Fibroblast of mammary gland (primary cell): ENCODE results near the gene PINLYP.

Source experiments
- DNase-seq: peaks from one replicate; pipeline ENCODE4 v3.0.0-alpha.2; 2010; ENCODE audit warnings: low read depth
- H3K4me3 ChIP-seq: 2 replicates; pipeline ENCODE4 v1.5.1; 2011; ENCODE audit warnings: low read depth, mild to moderate bottlenecking, low read length, moderate library complexity; ENCODE audit not compliant: control insufficient read depth
- TF ChIP-seq, protein P1 (sequence below): conservative IDR thresholded peaks from 2 replicates; pipeline ENCODE4 v1.5.1; 2011; ENCODE audit warnings: low read depth, low read length, inconsistent platforms; ENCODE audit not compliant: control insufficient read depth, insufficient read depth

The PINLYP gene

DNA sequence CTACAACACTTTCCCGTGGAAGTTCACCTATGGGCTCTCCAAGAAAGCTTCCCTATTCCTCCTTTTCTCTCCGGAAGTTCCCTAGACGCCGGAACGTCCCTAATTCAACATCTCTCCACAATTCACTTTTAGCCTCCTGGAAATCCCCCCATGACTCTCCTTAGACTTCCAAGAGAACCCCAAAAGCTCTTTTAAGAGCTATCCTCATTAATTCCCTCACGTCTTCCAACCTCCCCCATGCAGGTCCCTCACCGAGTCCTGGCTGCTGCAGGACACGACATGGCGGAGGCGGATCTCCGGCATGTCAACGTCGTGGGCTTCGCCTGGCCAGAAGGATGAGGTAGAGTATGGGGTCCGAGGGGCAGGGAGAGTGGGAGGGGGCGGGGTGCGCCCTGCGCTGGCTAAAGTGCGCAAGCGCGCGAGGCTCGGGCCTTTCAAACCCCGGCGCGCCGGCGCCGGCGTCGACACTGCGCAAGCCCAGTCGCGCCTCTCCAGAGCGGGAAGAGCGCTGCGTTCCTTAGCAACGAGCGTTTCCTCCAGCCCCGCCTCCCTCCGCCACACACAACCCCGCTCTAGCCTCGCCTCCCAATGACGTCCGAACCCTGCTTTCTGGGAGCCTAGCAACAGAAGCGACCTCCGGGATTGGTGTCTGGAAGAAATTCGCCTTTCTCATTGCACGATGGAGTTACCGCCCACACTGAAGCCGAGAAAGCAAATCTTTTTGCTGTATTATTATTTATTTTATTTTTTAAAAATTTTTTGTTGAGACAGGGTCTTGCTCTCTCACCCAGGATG lies at the start of gene PINLYP, which contains the start of gene XRCC1:
PINLYP (plus strand) TSS at position 646 of the 795 bp plus-strand sequence. CDS start 1,391 bp downstream, outside the sequence.
XRCC1 (minus strand) TSS at position 372 of the 795 bp plus-strand sequence; CDS start at position 303, 69 bp downstream.
- H3K4me3 ChIP-seq = peak within 1 kb of the TSS; percentile 97
- DNase-seq = peak; percentile 98
- TF ChIP-seq, protein P1, sequence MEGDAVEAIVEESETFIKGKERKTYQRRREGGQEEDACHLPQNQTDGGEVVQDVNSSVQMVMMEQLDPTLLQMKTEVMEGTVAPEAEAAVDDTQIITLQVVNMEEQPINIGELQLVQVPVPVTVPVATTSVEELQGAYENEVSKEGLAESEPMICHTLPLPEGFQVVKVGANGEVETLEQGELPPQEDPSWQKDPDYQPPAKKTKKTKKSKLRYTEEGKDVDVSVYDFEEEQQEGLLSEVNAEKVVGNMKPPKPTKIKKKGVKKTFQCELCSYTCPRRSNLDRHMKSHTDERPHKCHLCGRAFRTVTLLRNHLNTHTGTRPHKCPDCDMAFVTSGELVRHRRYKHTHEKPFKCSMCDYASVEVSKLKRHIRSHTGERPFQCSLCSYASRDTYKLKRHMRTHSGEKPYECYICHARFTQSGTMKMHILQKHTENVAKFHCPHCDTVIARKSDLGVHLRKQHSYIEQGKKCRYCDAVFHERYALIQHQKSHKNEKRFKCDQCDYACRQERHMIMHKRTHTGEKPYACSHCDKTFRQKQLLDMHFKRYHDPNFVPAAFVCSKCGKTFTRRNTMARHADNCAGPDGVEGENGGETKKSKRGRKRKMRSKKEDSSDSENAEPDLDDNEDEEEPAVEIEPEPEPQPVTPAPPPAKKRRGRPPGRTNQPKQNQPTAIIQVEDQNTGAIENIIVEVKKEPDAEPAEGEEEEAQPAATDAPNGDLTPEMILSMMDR = no peak

DNA sequence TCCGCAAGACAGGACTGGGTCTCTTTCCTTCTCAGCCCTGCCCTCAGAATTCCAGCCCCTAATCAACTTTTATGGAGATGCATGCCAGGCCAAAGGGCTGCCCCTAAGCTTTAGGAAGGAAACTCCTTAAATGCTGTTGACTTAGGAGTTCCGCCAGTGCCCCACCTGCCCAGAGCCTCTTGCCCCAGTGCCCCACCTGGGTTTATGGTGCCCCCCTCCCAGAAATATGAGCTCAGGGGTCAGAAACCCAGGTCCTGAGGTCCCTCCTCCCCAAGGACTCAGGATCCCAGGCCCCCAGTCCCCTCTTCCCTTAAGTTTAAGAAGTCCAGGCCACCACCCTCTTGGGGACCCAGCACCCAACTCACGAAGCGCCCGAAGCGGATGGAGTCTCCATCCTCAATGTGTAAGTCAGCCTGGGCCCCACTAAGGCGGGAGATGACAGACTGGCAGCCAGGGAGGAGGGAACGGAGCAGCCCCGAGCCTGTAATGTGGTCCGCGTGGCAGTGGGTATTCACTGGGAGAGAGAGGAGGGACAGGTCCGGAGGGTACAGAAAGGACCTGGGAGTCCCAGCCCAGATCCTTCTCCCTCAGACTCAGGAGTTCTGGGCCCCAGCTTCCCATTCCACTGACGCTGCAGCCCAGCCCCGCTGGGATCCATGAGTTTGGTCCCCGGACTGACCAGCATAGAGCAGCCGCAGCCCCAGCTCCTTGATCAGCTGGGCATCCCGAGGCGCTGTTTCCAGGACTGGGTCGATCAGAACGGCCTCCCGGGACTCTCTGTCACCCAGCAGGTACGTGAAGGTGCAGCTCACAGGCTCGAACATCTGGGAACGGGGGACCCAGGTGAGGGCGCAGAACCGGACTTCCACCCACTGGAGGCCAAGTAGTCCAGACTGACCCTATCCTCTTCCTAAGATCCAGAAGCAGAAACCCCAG lies 49.5 kb upstream of the PINLYP start:
- no peak for DNase-seq
- TF ChIP-seq, protein P1 = no peak

DNA sequence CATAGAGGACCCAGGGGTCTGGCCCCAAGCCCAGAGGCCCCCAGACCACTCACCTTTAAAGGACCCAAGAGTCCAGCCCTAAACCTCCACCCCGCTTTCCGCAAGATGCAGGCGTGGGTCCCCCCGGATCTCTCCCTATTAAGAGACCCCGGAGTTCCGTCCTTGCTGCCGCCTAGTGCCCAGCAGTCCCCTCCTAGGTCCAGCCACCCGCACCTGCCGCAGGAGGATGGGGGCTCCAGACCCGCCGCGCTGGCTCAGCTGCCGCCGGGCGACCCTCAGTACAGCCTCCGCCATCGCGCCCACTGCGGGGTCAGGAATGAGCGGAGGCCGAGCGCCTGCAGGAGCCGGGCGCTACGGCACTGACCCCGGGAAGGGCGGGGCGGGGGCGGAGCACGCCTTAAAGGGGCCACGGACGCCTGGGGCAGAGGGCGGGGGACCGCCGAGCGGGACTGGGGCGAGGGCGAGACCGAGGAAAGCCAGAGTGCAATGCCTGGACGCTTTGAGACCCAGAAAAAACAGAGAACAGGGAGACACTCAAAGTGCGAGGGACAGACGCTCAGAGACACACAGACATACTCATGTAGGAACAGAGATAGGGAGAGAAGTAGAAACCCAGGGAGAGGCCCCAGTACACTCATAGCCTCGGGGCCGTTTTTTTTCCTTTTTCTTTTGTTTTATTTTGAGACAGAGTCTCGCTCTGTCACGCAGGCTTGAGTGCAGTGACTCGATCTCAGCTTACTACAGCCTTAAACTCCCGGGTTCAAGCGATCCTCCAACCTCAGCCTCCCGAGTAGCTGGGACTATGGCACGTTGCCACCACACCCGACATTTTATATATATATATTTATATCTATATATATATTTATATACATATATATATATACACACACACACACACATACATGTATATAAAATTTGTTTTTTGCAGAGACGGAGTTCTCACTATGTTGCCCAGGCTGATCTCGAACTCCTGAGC lies 48.4 kb upstream of the PINLYP start, which contains the start of gene ETHE1:
ETHE1 (minus strand) TSS at position 318 of the 976 bp plus-strand sequence; CDS start at position 294, 24 bp downstream.
- peak within 1 kb of the TSS; percentile 85 for H3K4me3 ChIP-seq
- DNase-seq = peak; percentile 31
- TF ChIP-seq, protein P1 = no peak

More for the DNA sequence above, 49.5 kb upstream of the PINLYP start:
- peak overlapping the region; percentile 85 for H3K4me3 ChIP-seq

DNA sequence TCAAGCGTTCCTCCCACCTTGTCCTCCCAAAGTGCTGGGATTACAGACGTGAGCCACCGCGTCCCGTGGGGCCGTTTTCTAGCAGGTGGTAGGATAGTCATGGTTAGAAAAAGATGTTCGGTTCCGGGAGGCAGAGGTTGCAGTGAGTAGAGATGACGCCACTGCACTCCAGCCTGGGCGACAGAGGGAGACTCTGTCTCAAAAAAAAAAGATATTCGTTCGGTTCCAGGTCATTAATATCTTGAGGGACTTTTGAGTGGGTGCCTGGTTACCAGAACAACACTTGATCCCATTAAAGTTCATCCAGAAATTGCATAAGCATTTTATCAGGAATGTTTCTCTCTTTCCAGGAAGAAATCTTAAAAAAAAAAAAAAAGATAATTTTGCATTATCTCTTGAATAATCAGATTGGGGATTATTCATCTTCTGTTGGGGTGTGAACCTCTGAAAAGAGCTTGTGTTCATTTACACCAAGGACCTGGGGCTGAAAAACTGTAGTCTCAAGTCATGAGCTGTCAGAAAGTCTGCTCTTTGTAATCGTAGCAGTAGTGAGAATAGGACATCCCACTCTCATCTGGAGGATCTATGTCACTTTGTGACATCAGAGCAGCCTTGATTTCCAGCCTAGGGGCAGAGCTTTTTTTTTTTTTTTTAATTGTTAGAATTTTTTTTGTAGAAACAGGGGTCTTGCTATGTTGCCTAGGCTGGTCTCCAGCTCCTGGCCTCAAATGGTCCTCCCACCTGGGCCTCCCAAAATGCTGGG lies 47.6 kb upstream of the PINLYP start:
- TF ChIP-seq, protein P1 = no peak
- peak; percentile 44 for DNase-seq
- H3K4me3 ChIP-seq = peak overlapping the region; percentile 85

DNA sequence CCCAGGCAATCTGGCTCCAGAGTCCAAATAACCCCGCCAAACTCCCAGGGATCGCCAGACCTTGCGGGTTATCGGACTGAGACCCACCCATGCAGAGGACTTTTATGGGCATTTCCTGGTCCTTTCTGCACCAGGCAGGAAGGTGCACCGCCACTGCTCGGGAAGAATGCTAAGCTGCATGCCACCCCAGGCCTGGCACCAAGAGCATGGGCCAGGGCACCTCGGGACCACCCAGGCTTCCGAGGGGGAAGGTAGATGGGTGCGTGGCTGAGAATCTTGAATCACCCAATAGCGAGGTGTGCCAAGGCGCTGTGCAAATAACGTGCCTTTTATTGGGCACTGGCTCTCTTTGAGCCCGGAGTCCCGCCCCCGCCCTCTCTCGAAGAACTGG lies 43.0 kb upstream of the PINLYP start:
- H3K4me3 ChIP-seq = peak overlapping the region; percentile 66
- TF ChIP-seq, protein P1 = no peak
- no peak for DNase-seq
